Lung (tissue), 12 donors: ENCODE data around the gene COL4A1. TPM values are rescaled to one million over a fixed set of nuclear protein-coding genes. Genes with fewer than 3 reads are reported as not detected.

Experiments used
- ATAC-seq: fragments of 200-7000 bp; cut with Tn5 transposase; one replicate; pipeline ENCODE4 v1.9.1; 2020; ENCODE audit warnings: moderate number of reproducible peaks; ENCODE audit not compliant: insufficient read depth, low FRiP score
- DNase-seq, 3 donors: peaks; one replicate each; pipeline ENCODE4 v3.0.0-alpha.2; 2013 to 2017
- H3K27ac ChIP-seq, 2 donors: one replicate each; pipeline ENCODE4 v1.5.1; 2013; ENCODE audit warnings: mild to moderate bottlenecking in 2 of 2, moderate library complexity in 2 of 2, control low read depth in 1 of 2, inconsistent platforms in 1 of 2, low read depth in 1 of 2, low read length in 1 of 2
- H3K27me3 ChIP-seq, 3 donors: one replicate each; pipeline ENCODE4 v1.5.1; 2013; ENCODE audit warnings: low read length in 2 of 3; ENCODE audit not compliant: control insufficient read depth in 3 of 3, insufficient read depth in 3 of 3
- H3K36me3 ChIP-seq, 4 donors: one replicate each; pipeline ENCODE4 v1.5.1; 2013; ENCODE audit warnings: low read length in 4 of 4, mild to moderate bottlenecking in 1 of 4, moderate library complexity in 1 of 4; ENCODE audit not compliant: control insufficient read depth in 4 of 4, insufficient read depth in 4 of 4
- H3K4me1 ChIP-seq, 5 donors: one replicate each; pipeline ENCODE4 v1.5.1; 2013; ENCODE audit warnings: low read length in 5 of 5, mild to moderate bottlenecking in 2 of 5, moderate library complexity in 1 of 5; ENCODE audit not compliant: control insufficient read depth in 5 of 5, insufficient read depth in 5 of 5
- H3K4me3 ChIP-seq: one replicate; pipeline ENCODE4 v1.5.1; 2013; ENCODE audit warnings: mild to moderate bottlenecking, control low read depth, moderate library complexity
- H3K9ac ChIP-seq, 2 donors: one replicate each; pipeline ENCODE4 v1.5.1; 2013; ENCODE audit warnings: low read length in 2 of 2, control low read depth in 1 of 2; ENCODE audit not compliant: insufficient read depth in 1 of 2
- H3K9me3 ChIP-seq, 4 donors: one replicate each; pipeline ENCODE4 v1.5.1; 2013; ENCODE audit warnings: low read length in 3 of 4, mild to moderate bottlenecking in 1 of 4, moderate library complexity in 1 of 4; ENCODE audit not compliant: control insufficient read depth in 4 of 4, insufficient read depth in 3 of 4
- CTCF ChIP-seq: IDR thresholded peaks from 2 replicates; pipeline ENCODE4 v1.5.1; 2012; ENCODE audit warnings: mild to moderate bottlenecking; ENCODE audit errors: control extremely low read depth, extremely low read depth
- WGBS, 2 donors: extraction: QIAGEN DNeasy Blood & Tissue Kit; methylation state at CpG; one replicate each; pipeline ENCODE4 v1.1.7; 2013; 5-methylcytosine and 5-hydroxymethylcytosine counted together
- polyA plus RNA-seq, 2 donors: library from polyadenylated mRNA; stranded (reverse); fragments of 200-250 nt; gene quantifications; one replicate each; pipeline ENCODE4 v1.2.1, GENCODE V29; 2013
- total RNA-seq, 2 donors: library from RNA; depleted of rRNA in 1 of 2; stranded (reverse); fragments of >200 nt in 1 of 2; gene quantifications; one replicate each; pipeline ENCODE4 v1.2.1, GENCODE V29; 2014 to 2021
- donor health status: control.
- donor health status: control.
- donor health status: Bipolar disorder and iron deficiency.
- donor health status: healthy.
- donor health status: DM: yes; HTN: yes; CAD: no.

The COL4A1 gene
- total and polyA plus RNA-seq, 4 donors, result 114 to 1,051 (median 318) TPM

- no peak overlapping the region for H3K27ac ChIP-seq
- H3K4me3 ChIP-seq, result no peak overlapping the region
- no peaks in the 10 kb centered on the region for H3K27me3 ChIP-seq
- peaks cover 0 to 1% (median 0%) of the 10 kb centered on the region in 4 donors for H3K36me3 ChIP-seq
- ATAC-seq (no peak), DNase-seq (no peak)
- H3K4me1 ChIP-seq, result peaks cover 7 to 54% (median 27%) of the 10 kb centered on the region in 5 donors
- no peaks in the 10 kb centered on the region for H3K9me3 ChIP-seq
- TF ChIP-seq CTCF, result no peak
- 59 to 62% methylated on average over 7 of the region's 7 CpGs for WGBS, 2 donors
- no peak overlapping the region for H3K9ac ChIP-seq
Measured at GRCh38 chr13:110220471-110220870, 86.5 kb downstream of the COL4A1 start.

- H3K4me1 ChIP-seq, result peaks cover 10 to 60% (median 27%) of the 10 kb centered on the region in 5 donors
- peak overlapping the region; percentile 37 to 67 for H3K27ac ChIP-seq
- 60% methylated on average over 21 of the region's 21 CpGs for WGBS, 2 donors
- no peak for TF ChIP-seq CTCF
- H3K4me3 ChIP-seq, result no peak overlapping the region
- no peaks in the 10 kb centered on the region for H3K9me3 ChIP-seq
- no peak for ATAC-seq
- H3K27me3 ChIP-seq, result no peaks in the 10 kb centered on the region
- DNase-seq, result peak; percentile 79 to 88 (median 87)
- H3K36me3 ChIP-seq, result peaks cover 0 to 1% (median under 1%) of the 10 kb centered on the region in 4 donors
- no peak overlapping the region for H3K9ac ChIP-seq
Measured at GRCh38 chr13:110218581-110219201, 88.3 kb downstream of the COL4A1 start.

GRCh38 chr13:110217811-110218210 lies 89.1 kb downstream of the COL4A1 start:
- no peak for TF ChIP-seq CTCF
- Histone ChIP-seq H3K4me1 (peaks cover 10 to 60% (median 27%) of the 10 kb centered on the region in 5 donors), H3K9ac (no peak overlapping the region), H3K27me3 (no peaks in the 10 kb centered on the region), H3K9me3 (no peaks in the 10 kb centered on the region), H3K4me3 (no peak overlapping the region), H3K36me3 (peaks cover 1 to 6% (median 3%) of the 10 kb centered on the region in 4 donors), H3K27ac (peak overlapping the region in 1 of 2 donors; percentile 2)
- DNase-seq (no peak), ATAC-seq (no peak)
- WGBS, 2 donors, result 81 to 90% methylated on average over 2 of the region's 2 CpGs

GRCh38 chr13:110217085-110217484 lies 89.9 kb downstream of the COL4A1 start:
- WGBS, 2 donors, result 50 to 71% methylated on average over 5 of the region's 5 CpGs
- H3K9me3 ChIP-seq, result no peaks in the 10 kb centered on the region
- no peak overlapping the region for H3K9ac ChIP-seq
- no peaks in the 10 kb centered on the region for H3K27me3 ChIP-seq
- H3K27ac ChIP-seq, result peak overlapping the region; percentile 2 to 7
- no peak for ATAC-seq
- peak in 1 of 3 donors; percentile 64 for DNase-seq
- H3K4me1 ChIP-seq, result peaks cover 10 to 58% (median 26%) of the 10 kb centered on the region in 5 donors
- TF ChIP-seq CTCF, result no peak
- peaks cover 4 to 13% (median 4%) of the 10 kb centered on the region in 4 donors for H3K36me3 ChIP-seq
- no peak overlapping the region for H3K4me3 ChIP-seq
